Measurements from ENCODE around the gene OTOF.

- TF ChIP-seq CTCF (conservative IDR thresholded peaks at IDR 0.05; ENCODE audit: low read depth, low read length), result no peak
- no peak for TF ChIP-seq EZH2 (IDR thresholded peaks at IDR 0.05; ENCODE audit: borderline replicate concordance, low read depth, low read length, poor library complexity, severe bottlenecking)
These were observed 54.2 kb downstream of the OTOF start for GRCh38 chr2:26423750-26424149.

All from A673 (cell line).